ENCODE results near the gene HBG2.

DNA sequence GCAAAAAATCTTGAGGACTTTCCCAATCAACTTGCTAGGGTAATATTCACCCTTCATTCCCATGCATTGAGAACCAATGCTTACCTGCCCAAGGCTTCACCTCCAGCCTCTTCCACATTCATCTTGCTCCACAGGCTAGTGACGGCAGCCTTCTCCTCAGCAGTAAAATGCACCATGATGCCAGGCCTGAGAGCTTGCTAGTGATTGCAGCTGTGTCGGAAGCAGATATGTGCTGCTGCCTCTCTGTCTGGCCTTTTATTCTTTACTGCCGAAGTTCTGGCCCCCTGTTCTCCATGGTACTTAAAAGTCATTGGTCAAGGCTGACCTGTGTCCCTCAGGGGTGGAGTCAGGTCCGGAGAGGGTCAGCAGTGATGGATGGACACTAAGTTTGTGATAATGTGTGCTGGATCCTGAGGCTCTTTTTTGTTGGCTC is 15.2 kb upstream of the HBG2 start, which contains the start of gene HBE1:
- TF ChIP-seq, protein P1, sequence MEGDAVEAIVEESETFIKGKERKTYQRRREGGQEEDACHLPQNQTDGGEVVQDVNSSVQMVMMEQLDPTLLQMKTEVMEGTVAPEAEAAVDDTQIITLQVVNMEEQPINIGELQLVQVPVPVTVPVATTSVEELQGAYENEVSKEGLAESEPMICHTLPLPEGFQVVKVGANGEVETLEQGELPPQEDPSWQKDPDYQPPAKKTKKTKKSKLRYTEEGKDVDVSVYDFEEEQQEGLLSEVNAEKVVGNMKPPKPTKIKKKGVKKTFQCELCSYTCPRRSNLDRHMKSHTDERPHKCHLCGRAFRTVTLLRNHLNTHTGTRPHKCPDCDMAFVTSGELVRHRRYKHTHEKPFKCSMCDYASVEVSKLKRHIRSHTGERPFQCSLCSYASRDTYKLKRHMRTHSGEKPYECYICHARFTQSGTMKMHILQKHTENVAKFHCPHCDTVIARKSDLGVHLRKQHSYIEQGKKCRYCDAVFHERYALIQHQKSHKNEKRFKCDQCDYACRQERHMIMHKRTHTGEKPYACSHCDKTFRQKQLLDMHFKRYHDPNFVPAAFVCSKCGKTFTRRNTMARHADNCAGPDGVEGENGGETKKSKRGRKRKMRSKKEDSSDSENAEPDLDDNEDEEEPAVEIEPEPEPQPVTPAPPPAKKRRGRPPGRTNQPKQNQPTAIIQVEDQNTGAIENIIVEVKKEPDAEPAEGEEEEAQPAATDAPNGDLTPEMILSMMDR (IDR thresholded peaks at IDR 0.05 in 4 of 5, conservative IDR thresholded peaks at IDR 0.05 in 1 of 5) = no peak
- TF ChIP-seq POLR2A (IDR thresholded peaks at IDR 0.05) = no peak
